Left lung (tissue), 10 donors: ENCODE data around the gene LAX1. TPM values are rescaled to one million over a fixed set of nuclear protein-coding genes. Genes with fewer than 3 reads are reported as not detected.
"Not testable (repeated sequence)": the region's sequence is repeated elsewhere in the genome, so short reads cannot be mapped to it uniquely, and the experiment has no call there.

ENCODE experiments used
- ATAC-seq: fragments of 200-7000 bp; cut with Tn5 transposase; one replicate; pipeline ENCODE4 v1.9.1; 2020; ENCODE audit warnings: moderate library complexity
- DNase-seq, 4 donors: peaks; one replicate each; pipeline ENCODE4 v3.0.0-alpha.2; 2013 to 2020
- H3K27ac ChIP-seq, 2 donors: fragments of 200-600 bp; sonication (generic) in 1 of 2; one replicate each; pipeline versions ENCODE4 v1.5.0 to v1.8.0; 2020 to 2021
- H3K27me3 ChIP-seq, 2 donors: fragments of 200-600 bp; sonication (generic) in 1 of 2; one replicate each; pipeline versions ENCODE4 v1.5.0 to v1.8.0; 2020 to 2021
- H3K36me3 ChIP-seq, 2 donors: fragments of 200-600 bp; sonication (generic) in 1 of 2; one replicate each; pipeline versions ENCODE4 v1.5.0 to v1.8.0; 2020 to 2021
- H3K4me1 ChIP-seq, 2 donors: fragments of 200-600 bp; one replicate each; pipeline ENCODE4 v1.8.0; 2021
- H3K4me3 ChIP-seq, 2 donors: fragments of 200-600 bp; sonication (generic) in 1 of 2; one replicate each; pipeline versions ENCODE4 v1.5.0 to v1.8.0; 2020 to 2021; ENCODE audit warnings: mild to moderate bottlenecking in 1 of 2
- H3K9me3 ChIP-seq, 2 donors: fragments of 200-600 bp; sonication (generic) in 1 of 2; one replicate each; pipeline versions ENCODE4 v1.5.0 to v1.8.0; 2020 to 2021
- CTCF ChIP-seq, 2 donors: fragments of 200-600 bp; sonication (generic) in 1 of 2; IDR thresholded peaks; one replicate each; pipeline versions ENCODE4 v1.5.0 to v1.8.0; 2021; ENCODE audit warnings: antibody characterized with exemption in 2 of 2
- intact Hi-C, 2 donors: fragments of 100-400 bp; cut with DNase I; formaldehyde crosslinking; loops; one replicate each; pipeline versions ENCODE4 v1.11.2 to v1.14.2; 2022
- polyA plus RNA-seq, 6 donors: library from polyadenylated mRNA; unstranded; fragments of 120-200 nt; gene quantifications; one replicate each; pipeline ENCODE4 v1.2.1, GENCODE V29; 2013; ENCODE audit not compliant: insufficient read length in 6 of 6
- total RNA-seq, 2 donors: library from RNA; stranded (reverse); fragmentation: NEBNext Ultra II Directional; extraction: Animal tissue kit (Norgen Biotek cat#: 25700); gene quantifications; one replicate each; pipeline ENCODE4 v1.2.1, GENCODE V29; 2021
- donor health status: DM: no; HTN: yes; CAD: no.
- donor health status: DM: no; HTN: no; CAD: no.

LAX1 gene
- total and polyA plus RNA-seq, 8 donors: 0.21 to 2.2 (median 0.31) TPM

GRCh38 chr1:203744075-203744972 lies 20.7 kb upstream of the LAX1 start:
- Histone ChIP-seq H3K4me3 (no peak overlapping the region), H3K4me1 (peaks cover 0 to 18% of the 10 kb centered on the region in 2 donors), H3K27me3 (no peaks in the 10 kb centered on the region), H3K27ac (peak overlapping the region; percentile 36 to 42), H3K9me3 (no peaks in the 10 kb centered on the region), H3K36me3 (peaks cover 0 to 27% of the 10 kb centered on the region in 2 donors)
- intact Hi-C loops: no loop called here
- no peak for TF ChIP-seq CTCF (IDR thresholded peaks at IDR 0.05)
- peak in 3 of 4 donors; percentile 39 to 74 (median 50) for DNase-seq
- peak; percentile 79 for ATAC-seq

- TF ChIP-seq CTCF (IDR thresholded peaks at IDR 0.05): no peak
- ATAC-seq (no peak), DNase-seq (no peak)
- H3K36me3 ChIP-seq: peaks cover 0 to 7% of the 10 kb centered on the region in 2 donors
- H3K9me3 ChIP-seq: no peaks in the 10 kb centered on the region
- no peak overlapping the region for H3K27ac ChIP-seq
- H3K27me3 ChIP-seq: no peaks in the 10 kb centered on the region
- peaks cover 0 to 18% of the 10 kb centered on the region in 2 donors for H3K4me1 ChIP-seq
- intact Hi-C loops: no loop called here
- no peak overlapping the region for H3K4me3 ChIP-seq
These were observed 18.7 kb upstream of the LAX1 start for GRCh38 chr1:203746281-203746680.

GRCh38 chr1:203751051-203751450 lies 13.9 kb upstream of the LAX1 start:
- intact Hi-C loops: no loop called here
- no peak for ATAC-seq

GRCh38 chr1:203751618-203752361 lies 13.2 kb upstream of the LAX1 start:
- H3K27me3 ChIP-seq, DNase-seq, H3K4me1 ChIP-seq, H3K36me3 ChIP-seq, H3K4me3 ChIP-seq, H3K9me3 ChIP-seq, intact Hi-C loops, ATAC-seq, H3K27ac ChIP-seq: not testable (repeated sequence)

More at GRCh38 chr1:203751051-203751450, 13.9 kb upstream of the LAX1 start:
- Histone ChIP-seq H3K4me1 (no peaks in the 10 kb centered on the region), H3K27me3 (no peaks in the 10 kb centered on the region), H3K36me3 (no peaks in the 10 kb centered on the region), H3K27ac (no peak overlapping the region), H3K4me3 (no peak overlapping the region), H3K9me3 (no peaks in the 10 kb centered on the region)
- DNase-seq: no peak
- no peak for TF ChIP-seq CTCF (IDR thresholded peaks at IDR 0.05)

- H3K36me3 ChIP-seq: no peaks in the 10 kb centered on the region
- no peaks in the 10 kb centered on the region for H3K4me1 ChIP-seq
- DNase-seq (no peak), ATAC-seq (no peak)
- H3K27ac ChIP-seq: no peak overlapping the region
- intact Hi-C loops: no loop called here
- H3K27me3 ChIP-seq: no peaks in the 10 kb centered on the region
- H3K9me3 ChIP-seq: no peaks in the 10 kb centered on the region
- TF ChIP-seq CTCF (IDR thresholded peaks at IDR 0.05): no peak
- H3K4me3 ChIP-seq: no peak overlapping the region
These were observed 10.5 kb upstream of the LAX1 start for GRCh38 chr1:203754455-203754864.
